Peyer's patch (tissue), 4 donors: ENCODE results near the gene SPNS1. TPM values are rescaled to one million over a fixed set of nuclear protein-coding genes. Genes with fewer than 3 reads are reported as not detected.
"Not testable (repeated sequence)": the region's sequence is repeated elsewhere in the genome, so short reads cannot be mapped to it uniquely, and the experiment has no call there.

Experiments
- DNase-seq, 3 donors: peaks; one replicate each; pipeline ENCODE4 v3.0.0-alpha.2; 2017 to 2019
- H3K27ac ChIP-seq, 4 donors: fragments of 200-600 bp; sonication (generic); one replicate each; pipeline ENCODE4 v1.5.1; 2016 to 2019
- H3K27me3 ChIP-seq, 2 donors: fragments of 200-600 bp; sonication (generic); one replicate each; pipeline ENCODE4 v1.5.1; 2019
- H3K36me3 ChIP-seq, 3 donors: fragments of 200-600 bp; sonication (generic); one replicate each; pipeline ENCODE4 v1.5.1; 2016 to 2019
- H3K4me1 ChIP-seq, 4 donors: fragments of 200-600 bp; sonication (generic); one replicate each; pipeline ENCODE4 v1.5.1; 2016 to 2019
- H3K4me3 ChIP-seq, 4 donors: fragments of 200-600 bp; sonication (generic); 1 replicate in 3 of 4; 2 replicates in 1 of 4; pipeline ENCODE4 v1.5.1; 2016 to 2019; ENCODE audit warnings: mild to moderate bottlenecking in 1 of 4
- H3K9me3 ChIP-seq, 4 donors: fragments of 200-600 bp; sonication (generic); one replicate each; pipeline ENCODE4 v1.5.1; 2016 to 2019; ENCODE audit warnings: mild to moderate bottlenecking in 1 of 4
- POLR2A ChIP-seq, 2 donors: fragments of 450-650 bp; IDR thresholded peaks; one replicate each; pipeline ENCODE4 v1.5.1; 2017; ENCODE audit warnings: antibody characterized with exemption in 2 of 2, mild to moderate bottlenecking in 2 of 2, moderate library complexity in 2 of 2
- total RNA-seq, 4 donors: library from RNA; depleted of rRNA; stranded (reverse); fragments of >200 nt; gene quantifications; one replicate each; pipeline ENCODE4 v1.1.0, GENCODE V29; 2016
- TF ChIP-seq, protein P1 (sequence below), 6 experiments: fragments of 450-650 bp in 4 of 6; fragments of 200-600 bp in 2 of 6; sonication (generic) in 1 of 6; IDR thresholded peaks; one replicate each; pipeline ENCODE4 v1.5.1; 2017 to 2019; ENCODE audit warnings: antibody characterized with exemption in 6 of 6, mild to moderate bottlenecking in 3 of 6, moderate library complexity in 1 of 6

Gene SPNS1
- total RNA-seq, 4 donors from 2014 or later = 30.5 to 49.7 (median 36.3) TPM

DNA sequence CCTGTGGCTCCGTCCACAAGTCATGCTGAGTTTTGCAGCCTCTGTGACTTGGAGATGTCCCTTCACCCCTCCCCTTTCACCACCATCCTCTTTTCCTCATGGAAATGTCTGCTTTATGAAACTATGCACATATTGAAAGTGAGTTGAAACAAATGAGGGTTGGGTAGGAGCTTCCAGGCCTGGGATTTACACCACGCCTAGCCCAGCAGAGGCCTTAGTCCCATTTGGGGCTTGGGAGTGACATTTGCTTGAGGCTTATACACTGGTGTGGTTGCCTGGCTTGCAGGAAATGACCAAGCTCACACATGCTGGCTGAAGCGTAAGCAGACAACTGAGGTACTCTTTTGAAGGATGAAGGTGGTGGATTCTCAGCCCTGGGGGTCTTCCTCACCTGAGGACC lies 10.5 kb upstream of the SPNS1 start:
- Histone ChIP-seq H3K36me3 (peaks cover 0 to 63% (median 0%) of the 10 kb centered on the region in 3 donors), H3K4me1 (no peaks in the 10 kb centered on the region), H3K27ac (no peak overlapping the region), H3K27me3 (no peaks in the 10 kb centered on the region), H3K4me3 (no peak overlapping the region), H3K9me3 (no peaks in the 10 kb centered on the region)
- no peak for DNase-seq
- TF ChIP-seq, protein P1, sequence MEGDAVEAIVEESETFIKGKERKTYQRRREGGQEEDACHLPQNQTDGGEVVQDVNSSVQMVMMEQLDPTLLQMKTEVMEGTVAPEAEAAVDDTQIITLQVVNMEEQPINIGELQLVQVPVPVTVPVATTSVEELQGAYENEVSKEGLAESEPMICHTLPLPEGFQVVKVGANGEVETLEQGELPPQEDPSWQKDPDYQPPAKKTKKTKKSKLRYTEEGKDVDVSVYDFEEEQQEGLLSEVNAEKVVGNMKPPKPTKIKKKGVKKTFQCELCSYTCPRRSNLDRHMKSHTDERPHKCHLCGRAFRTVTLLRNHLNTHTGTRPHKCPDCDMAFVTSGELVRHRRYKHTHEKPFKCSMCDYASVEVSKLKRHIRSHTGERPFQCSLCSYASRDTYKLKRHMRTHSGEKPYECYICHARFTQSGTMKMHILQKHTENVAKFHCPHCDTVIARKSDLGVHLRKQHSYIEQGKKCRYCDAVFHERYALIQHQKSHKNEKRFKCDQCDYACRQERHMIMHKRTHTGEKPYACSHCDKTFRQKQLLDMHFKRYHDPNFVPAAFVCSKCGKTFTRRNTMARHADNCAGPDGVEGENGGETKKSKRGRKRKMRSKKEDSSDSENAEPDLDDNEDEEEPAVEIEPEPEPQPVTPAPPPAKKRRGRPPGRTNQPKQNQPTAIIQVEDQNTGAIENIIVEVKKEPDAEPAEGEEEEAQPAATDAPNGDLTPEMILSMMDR (IDR thresholded peaks at IDR 0.05) = no peak
- no peak for TF ChIP-seq POLR2A (IDR thresholded peaks at IDR 0.05)

DNA sequence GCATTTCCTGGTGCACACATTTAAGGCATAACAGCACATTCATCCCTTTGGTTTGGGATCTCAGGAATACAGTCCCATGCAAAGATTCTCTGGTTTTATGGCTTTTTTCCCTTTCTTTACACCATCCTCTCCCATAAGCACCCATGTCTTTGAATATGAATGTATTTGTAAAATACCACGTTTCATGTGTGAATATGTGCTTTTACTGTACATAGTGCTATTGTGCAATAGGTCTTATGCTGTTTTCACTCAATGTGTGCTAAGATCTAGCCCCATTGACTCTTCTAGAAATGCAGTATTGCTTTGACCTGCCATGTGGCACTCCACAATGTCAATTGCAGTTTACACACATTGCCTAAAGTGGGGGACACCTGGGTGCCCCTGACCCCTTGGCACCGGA lies 10.1 kb upstream of the SPNS1 start:
- TF ChIP-seq, protein P1 (IDR thresholded peaks at IDR 0.05) = no peak
- TF ChIP-seq POLR2A (IDR thresholded peaks at IDR 0.05) = no peak
- Histone ChIP-seq H3K4me1 (no peaks in the 10 kb centered on the region), H3K4me3 (no peak overlapping the region), H3K36me3 (peaks cover 0 to 59% (median 0%) of the 10 kb centered on the region in 3 donors), H3K27me3 (no peaks in the 10 kb centered on the region), H3K27ac (no peak overlapping the region), H3K9me3 (no peaks in the 10 kb centered on the region)
- no peak for DNase-seq

DNA sequence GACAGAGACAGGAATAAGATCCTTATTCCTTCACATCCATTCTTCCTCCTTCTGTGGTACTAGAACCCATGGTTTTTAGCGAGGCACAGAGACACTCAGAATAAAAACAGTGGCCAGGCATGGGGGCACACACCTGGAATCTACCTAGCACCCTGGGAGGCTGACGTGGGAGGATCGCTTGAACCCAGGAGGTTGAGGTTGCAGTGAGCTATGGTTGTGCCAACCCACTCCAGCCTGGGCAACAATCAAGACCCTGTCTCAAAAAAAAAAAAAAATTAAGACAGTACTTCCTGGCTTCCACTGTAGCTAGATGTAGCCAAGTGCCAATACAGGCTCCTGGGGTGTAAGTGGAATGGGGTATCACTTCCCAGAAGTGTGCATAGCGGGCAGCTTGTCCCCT lies 7.4 kb upstream of the SPNS1 start:
- TF ChIP-seq POLR2A (IDR thresholded peaks at IDR 0.05) = no peak
- TF ChIP-seq, protein P1 (IDR thresholded peaks at IDR 0.05) = no peak
- Histone ChIP-seq H3K36me3 (peaks cover 0 to 38% (median 0%) of the 10 kb centered on the region in 3 donors), H3K4me1 (no peaks in the 10 kb centered on the region), H3K27me3 (no peaks in the 10 kb centered on the region), H3K27ac (no peak overlapping the region), H3K4me3 (no peak overlapping the region), H3K9me3 (no peaks in the 10 kb centered on the region)
- DNase-seq = no peak

DNA sequence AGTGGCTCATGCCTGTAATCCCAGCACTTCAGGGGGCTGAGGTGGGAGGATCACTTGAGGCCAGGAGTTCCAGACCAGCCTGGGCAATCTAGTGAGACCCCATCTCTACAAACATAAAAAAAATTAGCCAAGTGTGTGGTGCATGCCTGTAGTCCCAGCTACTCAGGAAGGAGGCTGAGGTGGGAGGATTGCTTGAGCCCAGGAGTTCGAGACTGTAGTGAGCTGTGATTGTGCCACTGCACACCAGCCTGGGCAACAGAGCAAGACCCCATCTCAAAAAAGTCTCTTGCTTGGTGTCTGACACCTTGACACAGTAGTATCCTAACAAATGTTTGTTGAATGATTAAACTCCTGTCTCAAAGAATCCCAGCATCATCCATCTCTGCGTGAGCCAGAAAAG lies 4.9 kb upstream of the SPNS1 start:
- peaks cover 0 to 13% (median 0%) of the 10 kb centered on the region in 3 donors for H3K36me3 ChIP-seq
- H3K27ac ChIP-seq, H3K4me3 ChIP-seq, H3K9me3 ChIP-seq, DNase-seq, H3K4me1 ChIP-seq, H3K27me3 ChIP-seq: not testable (repeated sequence)

DNA sequence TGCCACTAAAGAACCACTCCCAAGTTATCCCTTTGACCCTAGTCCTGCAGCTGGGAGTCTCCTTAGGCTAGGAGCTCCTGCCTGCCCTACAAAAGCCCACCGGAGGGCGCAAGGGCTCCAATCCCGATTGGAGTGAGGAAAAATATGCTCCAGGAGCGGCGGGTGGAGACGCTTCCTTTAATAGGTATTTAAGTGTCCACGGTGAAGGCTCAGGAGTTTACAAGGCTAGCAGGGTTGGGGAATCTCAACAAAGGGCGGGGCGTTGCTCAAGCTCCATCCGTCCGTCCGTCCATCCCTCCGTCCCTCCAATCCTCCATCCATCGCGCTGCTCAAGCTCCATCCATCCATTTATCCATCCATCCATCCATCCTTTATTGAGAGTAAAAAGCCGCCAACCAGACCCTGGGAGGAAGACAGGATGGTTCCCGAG lies 556 bp upstream of the SPNS1 start:
- no peaks in the 10 kb centered on the region for H3K27me3 ChIP-seq
- H3K36me3 ChIP-seq = peaks cover 0 to 15% (median 0%) of the 10 kb centered on the region in 3 donors
- H3K27ac ChIP-seq = peak overlapping the region; percentile 49 to 67 (median 60)
- DNase-seq = peak in 2 of 3 donors; percentile 43 to 72
- TF ChIP-seq, protein P1 (IDR thresholded peaks at IDR 0.05) = peak in 4 of 6 experiments; percentile 37 to 49 (median 44)
- no peak for TF ChIP-seq POLR2A (IDR thresholded peaks at IDR 0.05)
- H3K9me3 ChIP-seq = no peaks in the 10 kb centered on the region
- peaks cover 0 to 17% (median 9%) of the 10 kb centered on the region in 4 donors for H3K4me1 ChIP-seq
- peak overlapping the region; percentile 64 to 95 (median 70) for H3K4me3 ChIP-seq

DNA sequence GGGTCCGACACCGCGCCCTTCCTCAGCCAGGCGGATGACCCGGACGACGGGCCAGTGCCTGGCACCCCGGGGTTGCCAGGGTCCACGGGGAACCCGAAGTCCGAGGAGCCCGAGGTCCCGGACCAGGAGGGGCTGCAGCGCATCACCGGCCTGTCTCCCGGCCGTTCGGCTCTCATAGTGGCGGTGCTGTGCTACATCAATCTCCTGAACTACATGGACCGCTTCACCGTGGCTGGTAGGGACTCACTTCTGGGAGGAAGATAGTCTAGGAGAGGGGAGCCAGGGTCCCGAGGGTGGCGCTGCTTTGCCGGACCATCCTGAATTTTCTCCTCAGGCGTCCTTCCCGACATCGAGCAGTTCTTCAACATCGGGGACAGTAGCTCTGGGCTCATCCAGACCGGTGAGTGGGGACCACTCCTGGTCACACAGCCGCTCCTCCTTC lies 601 bp downstream of the SPNS1 start:
- Histone ChIP-seq H3K4me3 (peak overlapping the region; percentile 64 to 95 (median 70)), H3K9me3 (no peaks in the 10 kb centered on the region), H3K27me3 (no peaks in the 10 kb centered on the region), H3K4me1 (peaks cover 0 to 17% (median 9%) of the 10 kb centered on the region in 4 donors), H3K27ac (peak overlapping the region in 3 of 4 donors; percentile 60 to 67 (median 61)), H3K36me3 (peaks cover 0 to 26% (median 0%) of the 10 kb centered on the region in 3 donors)
- DNase-seq = no peak
- TF ChIP-seq, protein P1 (IDR thresholded peaks at IDR 0.05) = no peak
- no peak for TF ChIP-seq POLR2A (IDR thresholded peaks at IDR 0.05)
